Spleen (tissue), 11 donors: ENCODE results near the gene RAB22A. TPM values are rescaled to one million over a fixed set of nuclear protein-coding genes. Genes with fewer than 3 reads are reported as not detected.

Source experiments
- DNase-seq: peaks from one replicate; pipeline ENCODE4 v3.0.0-alpha.2; 2020
- H3K27ac ChIP-seq, 8 donors: fragments of 200-600 bp; sonication (generic) in 7 of 8; 1 replicate in 4 of 8; 2 replicates in 4 of 8; pipeline versions ENCODE4 v1.5.0 to v1.8.0; 2016 to 2021; ENCODE audit warnings: inconsistent platforms in 4 of 8, mild to moderate bottlenecking in 4 of 8, moderate library complexity in 1 of 8
- H3K27me3 ChIP-seq, 7 donors: fragments of 200-600 bp; sonication (generic) in 6 of 7; replicated peaks in 1 of 7; 1 replicate in 4 of 7; 2 replicates in 3 of 7; pipeline versions ENCODE4 v1.5.0 to v1.8.0; 2016 to 2021; ENCODE audit warnings: inconsistent platforms in 3 of 7, mild to moderate bottlenecking in 1 of 7
- H3K36me3 ChIP-seq, 6 donors: fragments of 200-600 bp; sonication (generic) in 5 of 6; 1 replicate in 4 of 6; 2 replicates in 2 of 6; pipeline versions ENCODE4 v1.5.0 to v1.8.0; 2016 to 2021; ENCODE audit warnings: inconsistent platforms in 2 of 6
- H3K4me1 ChIP-seq, 6 donors: fragments of 200-600 bp; sonication (generic) in 5 of 6; 1 replicate in 3 of 6; 2 replicates in 3 of 6; pipeline versions ENCODE4 v1.5.0 to v1.8.0; 2016 to 2021; ENCODE audit warnings: inconsistent platforms in 3 of 6
- H3K4me3 ChIP-seq, 8 donors: fragments of 200-600 bp; sonication (generic) in 7 of 8; 1 replicate in 4 of 8; 2 replicates in 4 of 8; pipeline versions ENCODE4 v1.5.0 to v1.8.0; 2016 to 2021; ENCODE audit warnings: inconsistent platforms in 4 of 8, mild to moderate bottlenecking in 4 of 8, moderate library complexity in 2 of 8
- H3K9me3 ChIP-seq, 8 donors: fragments of 200-600 bp; sonication (generic) in 7 of 8; 1 replicate in 4 of 8; 2 replicates in 4 of 8; pipeline versions ENCODE4 v1.5.0 to v1.8.0; 2016 to 2021; ENCODE audit warnings: inconsistent platforms in 4 of 8
- POLR2A ChIP-seq, 3 donors: fragments of 450-650 bp; IDR thresholded peaks; one replicate each; pipeline ENCODE4 v1.5.1; 2017; ENCODE audit warnings: antibody characterized with exemption in 3 of 3, mild to moderate bottlenecking in 1 of 3
- POLR2AphosphoS5 ChIP-seq, 3 donors: sonication (generic); formaldehyde crosslinking; IDR thresholded peaks; one replicate each; pipeline ENCODE4 v1.5.1; 2017; ENCODE audit warnings: antibody characterized with exemption in 3 of 3
- whole genome bisulfite sequencing, 5 donors: extraction: QIAGEN DNeasy Blood & Tissue Kit in 3 of 5; methylation state at CpG; one replicate each; pipeline versions ENCODE4 v1.1.5 to v1.1.7; 2013 to 2018; 5-methylcytosine and 5-hydroxymethylcytosine counted together
- intact Hi-C: fragments of 100-400 bp; cut with DNase I; formaldehyde crosslinking; loops from one replicate; pipeline ENCODE4 v1.15.0; 2023; ENCODE audit warnings: low total_unique reads
- polyA plus RNA-seq, 3 donors: library from polyadenylated mRNA; stranded (reverse); fragments of 200-250 nt; gene quantifications; one replicate each; pipeline ENCODE4 v1.2.1, GENCODE V29; 2013
- total RNA-seq, 7 donors: library from RNA; depleted of rRNA in 3 of 7; stranded (reverse); fragments of >200 nt in 3 of 7; fragmentation: NEBNext Ultra II Directional in 4 of 7; extraction: Animal tissue kit (Norgen Biotek cat#: 25700) in 4 of 7; gene quantifications; one replicate each; pipeline versions ENCODE4 v1.1.0 to v1.2.1, GENCODE V29; 2016 to 2021
- TF ChIP-seq, protein P1 (sequence below), 11 experiments: fragments of 200-600 bp in 7 of 11; fragments of 450-650 bp in 4 of 11; sonication (generic) in 4 of 11; IDR thresholded peaks in 8 of 11; conservative IDR thresholded peaks in 3 of 11; 1 replicate in 7 of 11; 2 replicates in 4 of 11; pipeline versions ENCODE4 v1.4.0 to v1.8.0; 2016 to 2021; ENCODE audit warnings: antibody characterized with exemption in 11 of 11, inconsistent platforms in 4 of 11, mild to moderate bottlenecking in 1 of 11
- donor health status: healthy with polysubstance abuse.
- donor health status: DM: no; HTN: no; CAD: no; lungs with moderate emphysema.
- donor health status: DM: no; HTN: no; CAD: no.
- donor health status: Bipolar disorder and iron deficiency.
- donor health status: healthy.
- donor health status: DM: no; HTN: no; CAD: no.
- donor health status: DM: yes; HTN: yes; CAD: no.

Gene RAB22A
- total and polyA plus RNA-seq, 10 donors, result 4.2 to 22.6 (median 17.5) TPM

GRCh38 chr20:58306421-58307261 lies 2.9 kb upstream of the RAB22A start:
- Histone ChIP-seq H3K4me1 (peaks cover 28 to 66% (median 50%) of the 10 kb centered on the region in 6 donors), H3K27ac (peak overlapping the region; percentile 73 to 95 (median 84)), H3K36me3 (peaks cover 0 to 7% (median 3%) of the 10 kb centered on the region in 6 donors), H3K27me3 (no peaks in the 10 kb centered on the region), H3K4me3 (peak overlapping the region in 1 of 8 donors; percentile 45), H3K9me3 (no peaks in the 10 kb centered on the region)
- intact Hi-C loops, result no loop called here
- WGBS, 5 donors, result 16 to 38% (median 23%) methylated on average over 11 of the region's 11 CpGs
- peak; percentile 86 for DNase-seq
- TF ChIP-seq, protein P1, sequence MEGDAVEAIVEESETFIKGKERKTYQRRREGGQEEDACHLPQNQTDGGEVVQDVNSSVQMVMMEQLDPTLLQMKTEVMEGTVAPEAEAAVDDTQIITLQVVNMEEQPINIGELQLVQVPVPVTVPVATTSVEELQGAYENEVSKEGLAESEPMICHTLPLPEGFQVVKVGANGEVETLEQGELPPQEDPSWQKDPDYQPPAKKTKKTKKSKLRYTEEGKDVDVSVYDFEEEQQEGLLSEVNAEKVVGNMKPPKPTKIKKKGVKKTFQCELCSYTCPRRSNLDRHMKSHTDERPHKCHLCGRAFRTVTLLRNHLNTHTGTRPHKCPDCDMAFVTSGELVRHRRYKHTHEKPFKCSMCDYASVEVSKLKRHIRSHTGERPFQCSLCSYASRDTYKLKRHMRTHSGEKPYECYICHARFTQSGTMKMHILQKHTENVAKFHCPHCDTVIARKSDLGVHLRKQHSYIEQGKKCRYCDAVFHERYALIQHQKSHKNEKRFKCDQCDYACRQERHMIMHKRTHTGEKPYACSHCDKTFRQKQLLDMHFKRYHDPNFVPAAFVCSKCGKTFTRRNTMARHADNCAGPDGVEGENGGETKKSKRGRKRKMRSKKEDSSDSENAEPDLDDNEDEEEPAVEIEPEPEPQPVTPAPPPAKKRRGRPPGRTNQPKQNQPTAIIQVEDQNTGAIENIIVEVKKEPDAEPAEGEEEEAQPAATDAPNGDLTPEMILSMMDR (IDR thresholded peaks at IDR 0.05 in 8 of 11, conservative IDR thresholded peaks at IDR 0.05 in 3 of 11), result no peak
- TF ChIP-seq POLR2AphosphoS5 (IDR thresholded peaks at IDR 0.05) (peak in 1 of 3 donors; percentile 85), POLR2A (IDR thresholded peaks at IDR 0.05) (no peak)

DNA sequence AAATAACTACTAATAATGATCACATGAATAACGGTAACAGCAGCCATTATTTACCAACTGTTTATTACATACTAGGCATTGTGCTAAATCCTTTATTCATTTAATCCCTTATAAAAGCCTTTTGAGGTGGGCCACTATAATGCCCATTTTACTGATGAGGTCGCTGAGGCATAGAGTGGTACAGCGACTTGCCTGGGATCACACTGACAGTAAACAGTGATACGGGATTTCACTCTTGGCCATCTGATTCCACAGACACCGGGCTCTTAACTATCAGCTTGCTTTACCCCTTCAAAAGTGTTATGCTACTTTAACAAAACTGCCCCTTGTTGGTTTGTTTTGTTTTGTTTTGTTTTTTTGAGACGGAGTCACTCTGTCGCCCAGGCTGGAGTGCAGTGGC lies 2.2 kb upstream of the RAB22A start:
- DNase-seq, result no peak
- peak overlapping the region in 1 of 8 donors; percentile 45 for H3K4me3 ChIP-seq
- peaks cover 0 to 13% (median 4%) of the 10 kb centered on the region in 6 donors for H3K36me3 ChIP-seq
- H3K9me3 ChIP-seq, result no peaks in the 10 kb centered on the region
- WGBS, 5 donors, result 81 to 94% (median 87%) methylated on average over 7 of the region's 7 CpGs
- H3K27ac ChIP-seq, result peak overlapping the region; percentile 73 to 95 (median 84)
- no peak for TF ChIP-seq POLR2A (IDR thresholded peaks at IDR 0.05)
- no peak for TF ChIP-seq POLR2AphosphoS5 (IDR thresholded peaks at IDR 0.05)
- TF ChIP-seq, protein P1 (IDR thresholded peaks at IDR 0.05 in 8 of 11, conservative IDR thresholded peaks at IDR 0.05 in 3 of 11), result no peak
- intact Hi-C loops, result no loop called here
- peaks cover 28 to 73% (median 53%) of the 10 kb centered on the region in 6 donors for H3K4me1 ChIP-seq
- H3K27me3 ChIP-seq, result no peaks in the 10 kb centered on the region

DNA sequence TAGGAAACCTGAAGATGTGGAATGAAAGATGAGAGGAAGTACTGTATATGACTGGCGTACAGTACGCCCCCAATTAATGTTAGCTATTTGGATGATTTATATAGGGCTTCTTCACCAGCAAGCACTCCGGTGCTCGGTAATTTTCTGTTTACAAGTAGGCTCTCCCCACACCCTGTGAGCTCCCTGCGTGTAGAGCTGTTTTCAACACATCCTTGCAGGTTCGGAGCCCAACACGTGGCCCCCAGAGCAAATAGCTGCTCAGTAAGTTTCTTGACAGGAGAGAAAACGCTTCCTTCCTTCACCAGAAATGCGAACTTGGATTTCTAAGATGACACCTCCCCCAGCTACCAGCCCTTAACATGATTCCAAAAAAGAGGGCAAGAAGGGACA lies 1.2 kb upstream of the RAB22A start:
- WGBS, 5 donors, result 58 to 71% (median 63%) methylated on average over 9 of the region's 9 CpGs
- intact Hi-C loops, result no loop called here
- peaks cover 0 to 20% (median 10%) of the 10 kb centered on the region in 6 donors for H3K36me3 ChIP-seq
- H3K4me3 ChIP-seq, result peak overlapping the region; percentile 63 to 100 (median 97)
- H3K27me3 ChIP-seq, result no peaks in the 10 kb centered on the region
- H3K4me1 ChIP-seq, result peaks cover 28 to 79% (median 60%) of the 10 kb centered on the region in 6 donors
- TF ChIP-seq POLR2A (IDR thresholded peaks at IDR 0.05), result no peak
- TF ChIP-seq, protein P1 (IDR thresholded peaks at IDR 0.05 in 8 of 11, conservative IDR thresholded peaks at IDR 0.05 in 3 of 11), result no peak
- no peak for TF ChIP-seq POLR2AphosphoS5 (IDR thresholded peaks at IDR 0.05)
- no peak for DNase-seq
- H3K27ac ChIP-seq, result peak overlapping the region in 7 of 8 donors; percentile 81 to 96 (median 90)
- H3K9me3 ChIP-seq, result no peaks in the 10 kb centered on the region
